ENCODE results near the gene RPL27A. TPM values are rescaled to one million over a fixed set of nuclear protein-coding genes. Genes with fewer than 3 reads are reported as not detected.

The RPL27A gene
- total and polyA plus RNA-seq, 2 donors (not counting 3 experiments of a cell fraction or from before 2014, with no cell fraction given), result 1,303 to 1,363 TPM

- peaks cover 19 to 20% of the 10 kb centered on the region in 2 experiments for H3K36me3 ChIP-seq (ENCODE audit: control insufficient read depth in 2 of 2, extremely low read depth in 1 of 2, insufficient read depth in 2 of 2, low read length in 2 of 2)
- no peaks in the 10 kb centered on the region for H3K9me3 ChIP-seq (replicated peaks; ENCODE audit: control insufficient read depth, insufficient read depth, low read length)
- CTCF ChIA-PET, result no interaction called here
- H3K4me3 ChIP-seq (replicated peaks in 1 of 3; ENCODE audit: insufficient read depth in 1 of 3, low read depth in 1 of 3, low read length in 3 of 3), result peak overlapping the region in 1 of 3 experiments; percentile 88
- peaks cover 2% of the 10 kb centered on the region for H4K20me1 ChIP-seq (replicated peaks; ENCODE audit: control insufficient read depth, extremely low read depth, insufficient read depth, low read length)
- no peak overlapping the region for H2AFZ ChIP-seq (ENCODE audit: low read depth, low read length)
- no TSS peak for BruUV-seq (replicated peaks)
- peaks cover 42% of the 10 kb centered on the region for H3K4me1 ChIP-seq (ENCODE audit: control insufficient read depth, extremely low read depth, insufficient read depth, low read length)
- intact Hi-C loops (cut with micrococcal nuclease) (no loop called here), dilution Hi-C loops (cut with MboI; ENCODE audit: extremely low pct_ligation_motif_present, low sequenced_read_pairs) (no loop called here)
- POLR2A ChIA-PET, result no interaction called here
- TF ChIP-seq POLR2AphosphoS5 (IDR thresholded peaks at IDR 0.05; ENCODE audit: insufficient read depth, low read depth, low read length), result no peak
- TF ChIP-seq POLR2A (IDR thresholded peaks at IDR 0.05; ENCODE audit: low read depth, low read length), result no peak
- TF ChIP-seq JUN (IDR thresholded peaks at IDR 0.05; ENCODE audit: borderline replicate concordance, insufficient read depth, insufficient read length, low read depth), result no peak
- no peak for TF ChIP-seq MYC (IDR thresholded peaks at IDR 0.05; ENCODE audit: low read depth, low read length)
- TF ChIP-seq, protein P1, sequence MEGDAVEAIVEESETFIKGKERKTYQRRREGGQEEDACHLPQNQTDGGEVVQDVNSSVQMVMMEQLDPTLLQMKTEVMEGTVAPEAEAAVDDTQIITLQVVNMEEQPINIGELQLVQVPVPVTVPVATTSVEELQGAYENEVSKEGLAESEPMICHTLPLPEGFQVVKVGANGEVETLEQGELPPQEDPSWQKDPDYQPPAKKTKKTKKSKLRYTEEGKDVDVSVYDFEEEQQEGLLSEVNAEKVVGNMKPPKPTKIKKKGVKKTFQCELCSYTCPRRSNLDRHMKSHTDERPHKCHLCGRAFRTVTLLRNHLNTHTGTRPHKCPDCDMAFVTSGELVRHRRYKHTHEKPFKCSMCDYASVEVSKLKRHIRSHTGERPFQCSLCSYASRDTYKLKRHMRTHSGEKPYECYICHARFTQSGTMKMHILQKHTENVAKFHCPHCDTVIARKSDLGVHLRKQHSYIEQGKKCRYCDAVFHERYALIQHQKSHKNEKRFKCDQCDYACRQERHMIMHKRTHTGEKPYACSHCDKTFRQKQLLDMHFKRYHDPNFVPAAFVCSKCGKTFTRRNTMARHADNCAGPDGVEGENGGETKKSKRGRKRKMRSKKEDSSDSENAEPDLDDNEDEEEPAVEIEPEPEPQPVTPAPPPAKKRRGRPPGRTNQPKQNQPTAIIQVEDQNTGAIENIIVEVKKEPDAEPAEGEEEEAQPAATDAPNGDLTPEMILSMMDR (IDR thresholded peaks at IDR 0.05; ENCODE audit: extremely low read depth in 1 of 2, insufficient read depth in 1 of 2, low read depth in 1 of 2, low read length in 2 of 2), result no peak
- no peak for TF ChIP-seq FOS (IDR thresholded peaks at IDR 0.05; ENCODE audit: borderline replicate concordance, insufficient read depth, low read length)
- no peak for TF ChIP-seq EZH2 (IDR thresholded peaks at IDR 0.05; ENCODE audit: borderline replicate concordance, low read depth, low read length, severe bottlenecking)
- TF ChIP-seq, protein P2, sequence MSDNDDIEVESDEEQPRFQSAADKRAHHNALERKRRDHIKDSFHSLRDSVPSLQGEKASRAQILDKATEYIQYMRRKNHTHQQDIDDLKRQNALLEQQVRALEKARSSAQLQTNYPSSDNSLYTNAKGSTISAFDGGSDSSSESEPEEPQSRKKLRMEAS (IDR thresholded peaks at IDR 0.05; ENCODE audit: insufficient read depth, insufficient read length), result no peak
- TF ChIP-seq GATA2 (IDR thresholded peaks at IDR 0.05; ENCODE audit: insufficient read depth, insufficient read length, low read depth, low read length), result no peak
- no peak overlapping the region for H3K27ac ChIP-seq (ENCODE audit: insufficient read depth, low read depth, low read length)
- DNase-seq (ENCODE audit: low read depth, low spot score) (no peak), FAIRE-seq (no peak)
- no peaks in the 10 kb centered on the region for H3K9me1 ChIP-seq (replicated peaks; ENCODE audit: control insufficient read depth, extremely low read depth, insufficient read depth, low read length)
- H3K79me2 ChIP-seq (ENCODE audit: control insufficient read depth, insufficient read depth, low read length), result peaks cover 37% of the 10 kb centered on the region
- H3K27me3 ChIP-seq (ENCODE audit: control insufficient read depth in 2 of 2, insufficient read depth in 2 of 2, low read length in 2 of 2), result no peaks in the 10 kb centered on the region
- H3K4me2 ChIP-seq (ENCODE audit: insufficient read depth, low read length), result peak overlapping the region; percentile 98
- no peak overlapping the region for H3K9ac ChIP-seq (replicated peaks; ENCODE audit: extremely low read depth, insufficient read depth, low read length)
Measured at GRCh38 chr11:8685306-8685705, 2.7 kb downstream of the RPL27A start.

All from endothelial cell of umbilical vein (primary cell).